ENCODE results near the gene PHF21A. TPM values are rescaled to one million over a fixed set of nuclear protein-coding genes. Genes with fewer than 3 reads are reported as not detected.

PHF21A gene
- total and polyA plus RNA-seq, 10 of the 15 experiments (the other 5 are each of a cell fraction or from before 2014, with no cell fraction given): 2.6 to 37.2 (median 16.0) TPM

- TF ChIP-seq YY1 (IDR thresholded peaks at IDR 0.05; ENCODE audit: low read depth, low read length): no peak
- TF ChIP-seq ZNF217 (IDR thresholded peaks at IDR 0.05): no peak
- TF ChIP-seq CREB1 (IDR thresholded peaks at IDR 0.05; ENCODE audit: low read depth): no peak
- TF ChIP-seq CEBPB (IDR thresholded peaks at IDR 0.05; ENCODE audit: borderline replicate concordance in 1 of 2, low read depth in 2 of 2, low read length in 2 of 2): no peak
- TF ChIP-seq NR2C2 (IDR thresholded peaks at IDR 0.05; ENCODE audit: borderline replicate concordance, control insufficient read depth, insufficient read length, low read depth): no peak
- no peak for TF ChIP-seq CREM (IDR thresholded peaks at IDR 0.05; ENCODE audit: low read depth)
- TF ChIP-seq SREBF2 (IDR thresholded peaks at IDR 0.05; ENCODE audit: low read length): no peak
- no peak for TF ChIP-seq SKIL (IDR thresholded peaks at IDR 0.05; ENCODE audit: low read depth, poor library complexity, severe bottlenecking)
- no peak for TF ChIP-seq FOS (IDR thresholded peaks at IDR 0.05; ENCODE audit: borderline replicate concordance, extremely low read depth, insufficient read length)
- TF ChIP-seq NFXL1 (IDR thresholded peaks at IDR 0.05; ENCODE audit: borderline replicate concordance): no peak
- no peak for TF ChIP-seq YBX1 (IDR thresholded peaks at IDR 0.05)
- TF ChIP-seq POLR2AphosphoS2 (IDR thresholded peaks at IDR 0.05; ENCODE audit: low read depth, low read length): no peak
- no peak for TF ChIP-seq ATF7 (IDR thresholded peaks at IDR 0.05; ENCODE audit: low read depth)
- no peak for TF ChIP-seq HDAC2 (IDR thresholded peaks at IDR 0.05)
- no peak for TF ChIP-seq MTA3 (IDR thresholded peaks at IDR 0.05; ENCODE audit: borderline replicate concordance, low read length)
- TF ChIP-seq SREBF1 (IDR thresholded peaks at IDR 0.05; ENCODE audit: low read length): no peak
- no peak for TF ChIP-seq TARDBP (IDR thresholded peaks at IDR 0.05; ENCODE audit: borderline replicate concordance)
- TF ChIP-seq PKNOX1 (IDR thresholded peaks at IDR 0.05): no peak
- 100% methylated on average over 1 of the region's 1 CpG for WGBS (ENCODE audit: insufficient coverage, insufficient replicate concordance, low lambda C conversion rate, missing lambda C conversion rate)
- ChIA-PET POLR2A (no interaction called here), RAD21 (ENCODE audit: unreplicated experiment) (no interaction called here), CTCF (interaction anchor here (0.9 to 1.0 kb wide), 2 partner anchors 30 to 64 kb away, joined by 3 read pairs; no protein-coding TSS in a partner anchor), SMC1A (ENCODE audit: uncharacterized antibody, unreplicated experiment) (interaction anchor here (0.6 kb wide), 1 partner anchor 48 kb away, joined by 3 read pairs; no protein-coding TSS in a partner anchor)
- intact Hi-C loops (cut with micrococcal nuclease; ENCODE audit: unreplicated experiment): no loop called here
- no peak for FAIRE-seq
- no peak overlapping the region for H2AFZ ChIP-seq (ENCODE audit: control insufficient read depth, low read depth, low read length)
- no peaks in the 10 kb centered on the region for H4K20me1 ChIP-seq (ENCODE audit: control insufficient read depth, insufficient read depth)
- no peaks in the 10 kb centered on the region for H3K9me3 ChIP-seq (replicated peaks; ENCODE audit: control insufficient read depth, insufficient read depth, low read length)
- DNase-seq (ENCODE audit: low read depth, low spot score): no peak
- no peak overlapping the region for H3K27ac ChIP-seq (ENCODE audit: control insufficient read depth, insufficient read depth)
- no peak overlapping the region for H3K4me3 ChIP-seq
- no peak overlapping the region for H3K4me2 ChIP-seq (ENCODE audit: control insufficient read depth, insufficient read depth)
- BruUV-seq (replicated peaks): no TSS peak
- H3K79me2 ChIP-seq (ENCODE audit: control insufficient read depth, insufficient read depth, low read length): no peaks in the 10 kb centered on the region
- no peaks in the 10 kb centered on the region for H3K4me1 ChIP-seq (ENCODE audit: control insufficient read depth, insufficient read depth, low read length)
- no peak overlapping the region for H3K9ac ChIP-seq (ENCODE audit: control insufficient read depth, insufficient read depth, low read length)
- in situ Hi-C loops (cut with MboI): no loop called here
- ATAC-seq: no peak
- H3K27me3 ChIP-seq (replicated peaks in 1 of 2; ENCODE audit: control insufficient read depth in 2 of 2, insufficient read depth in 2 of 2, low read length in 1 of 2): no peaks in the 10 kb centered on the region
- H3K36me3 ChIP-seq (ENCODE audit: control insufficient read depth in 2 of 2, insufficient read depth in 2 of 2, low read length in 1 of 2): peaks cover 0 to 5% of the 10 kb centered on the region in 2 experiments; a peak in 2 of 4 replicates
These were observed 50.2 kb downstream of the PHF21A start for GRCh38 chr11:46071091-46071490.

Data from GM12878 (cell line).